CD4-positive, alpha-beta T cell (primary cell): ENCODE results near the gene DSP. TPM values are rescaled to one million over a fixed set of nuclear protein-coding genes. Genes with fewer than 3 reads are reported as not detected.

Experiments
- ATAC-seq: fragments of 200-7000 bp; cut with Tn5 transposase; one replicate; pipeline ENCODE4 v1.10.0; 2022; ENCODE audit warnings: mild to moderate bottlenecking; ENCODE audit not compliant: poor library complexity
- CTCF ChIA-PET: fragments of 350-600 bp; sonication (Branson Sonifier 250); formaldehyde crosslinking; loops from one replicate; lab custom pipeline; 2021; ENCODE audit warnings: antibody characterized with exemption, inconsistent platforms; lab: Charles Lee
- POLR2A ChIA-PET: fragments of 350-600 bp; sonication (Branson Sonifier 250); formaldehyde crosslinking; loops from one replicate; lab custom pipeline; 2021; ENCODE audit warnings: antibody characterized with exemption, inconsistent platforms; lab: Charles Lee
- DNase-seq, 14 experiments: peaks; one replicate each; pipeline ENCODE4 v3.0.0-alpha.2; 2013 to 2020; ENCODE audit warnings: mixed read lengths in 2 of 14
- H3K27ac ChIP-seq, 2 donors: one replicate each; pipeline versions ENCODE4 v1.5.1 to v1.7.0; 2013; ENCODE audit warnings: low read length in 2 of 2, low read depth in 1 of 2, mild to moderate bottlenecking in 1 of 2
- H3K27me3 ChIP-seq, 2 experiments: 1 replicate in 1 of 2; 2 replicates in 1 of 2; pipeline versions ENCODE4 v1.6.1 to v1.7.0; 2013; ENCODE audit warnings: low read length in 2 of 2, control low read depth in 1 of 2, mild to moderate bottlenecking in 1 of 2, moderate library complexity in 1 of 2; ENCODE audit not compliant: insufficient read depth in 2 of 2, control insufficient read depth in 1 of 2
- H3K36me3 ChIP-seq: one replicate; pipeline ENCODE4 v1.6.1; 2013; ENCODE audit warnings: low read length, control low read depth; ENCODE audit not compliant: insufficient read depth
- H3K4me1 ChIP-seq: one replicate; pipeline ENCODE4 v1.6.1; 2013; ENCODE audit warnings: low read length, control low read depth; ENCODE audit not compliant: insufficient read depth
- H3K4me3 ChIP-seq: one replicate; pipeline ENCODE4 v1.5.1; 2013; ENCODE audit warnings: mild to moderate bottlenecking, low read length, moderate library complexity
- H3K9me3 ChIP-seq, 2 experiments: 1 replicate in 1 of 2; 2 replicates in 1 of 2; pipeline versions ENCODE4 v1.6.1 to v1.7.0; 2013; ENCODE audit warnings: low read length in 2 of 2, mild to moderate bottlenecking in 2 of 2, control low read depth in 1 of 2, moderate library complexity in 1 of 2; ENCODE audit not compliant: control insufficient read depth in 1 of 2, insufficient read depth in 1 of 2
- H3K27ac Mint-ChIP-seq: one replicate; pipeline ENCODE4 v1.8.0; 2020; ENCODE audit warnings: mixed read lengths
- H3K27me3 Mint-ChIP-seq: one replicate; pipeline ENCODE4 v1.8.0; 2021; ENCODE audit warnings: mixed read lengths
- H3K36me3 Mint-ChIP-seq: one replicate; pipeline ENCODE4 v1.8.0; 2021; ENCODE audit warnings: low read depth, mixed read lengths
- H3K4me1 Mint-ChIP-seq: one replicate; pipeline ENCODE4 v1.8.0; 2021; ENCODE audit warnings: low read depth, mixed read lengths
- H3K4me3 Mint-ChIP-seq: one replicate; pipeline ENCODE4 v1.8.0; 2020; ENCODE audit warnings: mild to moderate bottlenecking, mixed read lengths
- H3K9me3 Mint-ChIP-seq: one replicate; pipeline ENCODE4 v1.8.0; 2020; ENCODE audit warnings: mixed read lengths
- intact Hi-C, 2 experiments: fragments of 100-400 bp; cut with DNase I in 1 of 2; cut with micrococcal nuclease in 1 of 2; formaldehyde crosslinking; loops; one replicate each; pipeline versions ENCODE4 v1.15.1 to v1.9.0; 2023 to 2025; cut with DNase I, micrococcal nuclease
- total RNA-seq, 174 experiments: library from RNA in 2 of 174; stranded (reverse) in 2 of 174; gene quantifications; one replicate each; pipeline ENCODE4 v1.2.3 and lab custom pipeline; 2021 to 2026
- TF ChIP-seq, protein P1 (sequence below): fragments of 200-600 bp; IDR thresholded peaks from one replicate; pipeline ENCODE4 v1.8.0; 2022; ENCODE audit warnings: antibody characterized with exemption, mild to moderate bottlenecking

Gene DSP
- total RNA-seq, 2 experiments from 2014 or later, result 0.14 TPM; not detected in 1

GRCh38 chr6:7630792-7631191, 89.3 kb downstream of the DSP start:
- DNase-seq (no peak), ATAC-seq (no peak)
- ChIA-PET CTCF (no interaction called here), POLR2A (no interaction called here)
- no peaks in the 10 kb centered on the region for H3K9me3 ChIP-seq
- H3K27me3 Mint-ChIP-seq, result peaks cover 28% of the 10 kb centered on the region
- no peak overlapping the region for H3K27ac Mint-ChIP-seq
- H3K27ac ChIP-seq, result no peak overlapping the region
- no peak overlapping the region for H3K4me3 ChIP-seq
- H3K4me3 Mint-ChIP-seq, result no peak overlapping the region
- TF ChIP-seq, protein P1, sequence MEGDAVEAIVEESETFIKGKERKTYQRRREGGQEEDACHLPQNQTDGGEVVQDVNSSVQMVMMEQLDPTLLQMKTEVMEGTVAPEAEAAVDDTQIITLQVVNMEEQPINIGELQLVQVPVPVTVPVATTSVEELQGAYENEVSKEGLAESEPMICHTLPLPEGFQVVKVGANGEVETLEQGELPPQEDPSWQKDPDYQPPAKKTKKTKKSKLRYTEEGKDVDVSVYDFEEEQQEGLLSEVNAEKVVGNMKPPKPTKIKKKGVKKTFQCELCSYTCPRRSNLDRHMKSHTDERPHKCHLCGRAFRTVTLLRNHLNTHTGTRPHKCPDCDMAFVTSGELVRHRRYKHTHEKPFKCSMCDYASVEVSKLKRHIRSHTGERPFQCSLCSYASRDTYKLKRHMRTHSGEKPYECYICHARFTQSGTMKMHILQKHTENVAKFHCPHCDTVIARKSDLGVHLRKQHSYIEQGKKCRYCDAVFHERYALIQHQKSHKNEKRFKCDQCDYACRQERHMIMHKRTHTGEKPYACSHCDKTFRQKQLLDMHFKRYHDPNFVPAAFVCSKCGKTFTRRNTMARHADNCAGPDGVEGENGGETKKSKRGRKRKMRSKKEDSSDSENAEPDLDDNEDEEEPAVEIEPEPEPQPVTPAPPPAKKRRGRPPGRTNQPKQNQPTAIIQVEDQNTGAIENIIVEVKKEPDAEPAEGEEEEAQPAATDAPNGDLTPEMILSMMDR, result no peak
- intact Hi-C loops, result no loop called here
- H3K4me1 ChIP-seq, result no peaks in the 10 kb centered on the region
- H3K36me3 Mint-ChIP-seq, result no peaks in the 10 kb centered on the region
- H3K9me3 Mint-ChIP-seq, result no peaks in the 10 kb centered on the region
- peaks cover 0 to 7% of the 10 kb centered on the region in 2 experiments for H3K27me3 ChIP-seq
- H3K4me1 Mint-ChIP-seq, result no peaks in the 10 kb centered on the region
- no peaks in the 10 kb centered on the region for H3K36me3 ChIP-seq

DNA sequence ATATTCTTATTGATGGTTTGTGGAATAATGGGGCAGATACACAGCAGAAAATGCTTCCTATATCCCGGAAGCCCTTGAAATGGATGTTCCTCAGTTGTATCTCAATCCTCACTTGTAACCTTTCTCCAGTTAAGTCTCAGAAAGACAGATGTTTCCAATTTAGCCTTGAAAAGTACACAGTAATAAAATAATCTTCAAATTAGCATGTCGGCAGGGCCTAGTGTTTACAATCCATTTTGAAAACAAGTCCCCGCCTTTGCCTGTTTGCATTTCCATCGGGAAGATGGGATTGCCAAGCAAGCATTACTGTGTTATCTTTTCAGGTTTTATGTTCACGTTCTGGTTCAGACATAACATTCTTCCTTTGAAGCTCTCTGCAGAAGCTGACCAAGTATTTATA, 90.0 kb downstream of the DSP start:
- H3K27me3 ChIP-seq, result peaks cover 0 to 7% of the 10 kb centered on the region in 2 experiments
- ATAC-seq, result no peak
- intact Hi-C loops, result no loop called here
- Mint-ChIP-seq H3K27me3 (peaks cover 23% of the 10 kb centered on the region), H3K4me1 (no peaks in the 10 kb centered on the region), H3K36me3 (no peaks in the 10 kb centered on the region), H3K9me3 (no peaks in the 10 kb centered on the region), H3K4me3 (no peak overlapping the region), H3K27ac (no peak overlapping the region)
- H3K27ac ChIP-seq, result no peak overlapping the region
- H3K4me3 ChIP-seq, result no peak overlapping the region
- no peaks in the 10 kb centered on the region for H3K4me1 ChIP-seq
- DNase-seq, result no peak
- H3K9me3 ChIP-seq, result no peaks in the 10 kb centered on the region
- CTCF ChIA-PET, result no interaction called here
- H3K36me3 ChIP-seq, result no peaks in the 10 kb centered on the region
- POLR2A ChIA-PET, result no interaction called here
- TF ChIP-seq, protein P1, result no peak

- H3K4me1 ChIP-seq, result no peaks in the 10 kb centered on the region
- ChIA-PET POLR2A (no interaction called here), CTCF (no interaction called here)
- TF ChIP-seq, protein P1, result no peak
- intact Hi-C loops, result no loop called here
- DNase-seq (no peak), ATAC-seq (no peak)
- H3K36me3 ChIP-seq, result no peaks in the 10 kb centered on the region
- Mint-ChIP-seq H3K36me3 (no peaks in the 10 kb centered on the region), H3K4me1 (no peaks in the 10 kb centered on the region), H3K27me3 (peaks cover 19% of the 10 kb centered on the region), H3K4me3 (no peak overlapping the region), H3K9me3 (no peaks in the 10 kb centered on the region), H3K27ac (no peak overlapping the region)
- peaks cover 0 to 7% of the 10 kb centered on the region in 2 experiments for H3K27me3 ChIP-seq
- no peak overlapping the region for H3K27ac ChIP-seq
- H3K4me3 ChIP-seq, result no peak overlapping the region
- H3K9me3 ChIP-seq, result no peaks in the 10 kb centered on the region
These were observed 91.2 kb downstream of the DSP start for GRCh38 chr6:7632501-7633290.
